Gastroesophageal sphincter (tissue), 4 donors: ENCODE data around the gene WWTR1. TPM values are rescaled to one million over a fixed set of nuclear protein-coding genes. Genes with fewer than 3 reads are reported as not detected.

Source experiments
- ATAC-seq: fragments of 150-250 bp; one replicate; pipeline ENCODE4 v1.9.1; 2016; ENCODE audit warnings: mild to moderate bottlenecking, moderate library complexity
- H3K27ac ChIP-seq, 4 donors: fragments of 200-600 bp; sonication (generic) in 3 of 4; 1 replicate in 3 of 4; 2 replicates in 1 of 4; pipeline ENCODE4 v1.5.1; 2016 to 2019
- H3K27me3 ChIP-seq: fragments of 200-600 bp; sonication (generic); one replicate; pipeline ENCODE4 v1.5.1; 2019
- H3K36me3 ChIP-seq, 2 donors: fragments of 200-600 bp; sonication (generic); one replicate each; pipeline ENCODE4 v1.5.1; 2019; ENCODE audit warnings: control low read depth in 1 of 2
- H3K4me1 ChIP-seq, 3 donors: fragments of 200-600 bp; sonication (generic); 1 replicate in 2 of 3; 2 replicates in 1 of 3; pipeline ENCODE4 v1.5.1; 2016 to 2019; ENCODE audit warnings: control low read depth in 2 of 3
- H3K4me3 ChIP-seq, 2 donors: fragments of 200-600 bp; sonication (generic); one replicate each; pipeline ENCODE4 v1.5.1; 2019; ENCODE audit warnings: mild to moderate bottlenecking in 1 of 2, moderate library complexity in 1 of 2
- H3K9me3 ChIP-seq, 3 donors: fragments of 200-600 bp; sonication (generic); one replicate each; pipeline ENCODE4 v1.5.1; 2017 to 2019; ENCODE audit warnings: control low read depth in 2 of 3
- EP300 ChIP-seq: sonication (generic); formaldehyde crosslinking; IDR thresholded peaks from one replicate; pipeline ENCODE4 v1.6.1; 2017; ENCODE audit warnings: antibody characterized with exemption, mild to moderate bottlenecking
- POLR2A ChIP-seq, 2 donors: fragments of 450-650 bp; IDR thresholded peaks; one replicate each; pipeline ENCODE4 v1.6.1; 2017; ENCODE audit warnings: antibody characterized with exemption in 2 of 2, mild to moderate bottlenecking in 2 of 2, moderate library complexity in 1 of 2
- POLR2AphosphoS5 ChIP-seq: sonication (generic); formaldehyde crosslinking; IDR thresholded peaks from one replicate; pipeline ENCODE4 v1.6.1; 2017; ENCODE audit warnings: antibody characterized with exemption
- WGBS, 2 donors: methylation state at CpG; one replicate each; pipeline ENCODE4 v1.1.5; 2018; ENCODE audit warnings: low coverage in 1 of 2; 5-methylcytosine and 5-hydroxymethylcytosine counted together
- total RNA-seq, 4 donors: library from RNA; depleted of rRNA; stranded (reverse); fragments of >200 nt; gene quantifications; one replicate each; pipeline ENCODE4 v1.1.0, GENCODE V29; 2016
- TF ChIP-seq, protein P1 (sequence below), 4 experiments: fragments of 200-600 bp in 2 of 4; fragments of 450-650 bp in 2 of 4; sonication (generic) in 1 of 4; IDR thresholded peaks; one replicate each; pipeline ENCODE4 v1.5.1; 2017 to 2019; ENCODE audit warnings: antibody characterized with exemption in 4 of 4, mild to moderate bottlenecking in 2 of 4, moderate library complexity in 2 of 4

The WWTR1 gene
- total RNA-seq, 4 donors from 2014 or later, result 239 to 482 (median 321) TPM

DNA sequence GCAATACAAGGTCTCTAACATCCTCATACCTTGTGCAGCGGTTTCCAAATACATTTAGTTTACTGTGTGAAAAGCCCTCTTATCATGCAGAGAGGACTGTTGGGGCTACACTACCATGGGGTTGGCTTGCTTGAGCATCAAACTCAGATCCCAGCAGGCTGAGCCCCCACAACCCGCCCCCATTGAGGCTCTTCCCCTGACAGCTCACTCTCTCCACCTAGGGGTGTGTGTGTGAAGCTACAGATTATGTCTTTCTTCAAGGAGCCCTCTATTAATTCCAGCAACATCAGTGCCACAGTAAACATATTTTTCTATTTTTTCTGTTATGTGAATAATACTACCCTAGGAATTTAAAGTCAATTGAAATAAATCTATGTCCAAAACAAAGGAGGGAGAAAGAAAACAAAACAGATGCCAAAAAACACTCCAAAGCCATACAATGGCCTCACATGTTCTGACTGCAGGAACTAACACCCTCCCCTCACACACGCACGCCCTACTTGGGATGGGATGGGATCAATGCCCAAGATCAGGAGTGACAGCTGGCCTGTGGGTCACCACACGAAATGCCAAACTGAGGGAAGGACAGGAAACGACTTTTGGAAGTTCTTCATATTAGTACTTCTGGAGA lies 168.7 kb downstream of the WWTR1 start:
- ATAC-seq, result no peak
- H3K36me3 ChIP-seq, result no peaks in the 10 kb centered on the region
- H3K9me3 ChIP-seq, result no peaks in the 10 kb centered on the region
- no peaks in the 10 kb centered on the region for H3K27me3 ChIP-seq
- H3K4me1 ChIP-seq, result peaks cover 0 to 13% (median 0%) of the 10 kb centered on the region in 3 donors
- no peak overlapping the region for H3K4me3 ChIP-seq
- H3K27ac ChIP-seq, result no peak overlapping the region
- TF ChIP-seq POLR2AphosphoS5 (no peak), POLR2A (IDR thresholded peaks at IDR 0.05) (no peak), EP300 (no peak)
- TF ChIP-seq, protein P1, sequence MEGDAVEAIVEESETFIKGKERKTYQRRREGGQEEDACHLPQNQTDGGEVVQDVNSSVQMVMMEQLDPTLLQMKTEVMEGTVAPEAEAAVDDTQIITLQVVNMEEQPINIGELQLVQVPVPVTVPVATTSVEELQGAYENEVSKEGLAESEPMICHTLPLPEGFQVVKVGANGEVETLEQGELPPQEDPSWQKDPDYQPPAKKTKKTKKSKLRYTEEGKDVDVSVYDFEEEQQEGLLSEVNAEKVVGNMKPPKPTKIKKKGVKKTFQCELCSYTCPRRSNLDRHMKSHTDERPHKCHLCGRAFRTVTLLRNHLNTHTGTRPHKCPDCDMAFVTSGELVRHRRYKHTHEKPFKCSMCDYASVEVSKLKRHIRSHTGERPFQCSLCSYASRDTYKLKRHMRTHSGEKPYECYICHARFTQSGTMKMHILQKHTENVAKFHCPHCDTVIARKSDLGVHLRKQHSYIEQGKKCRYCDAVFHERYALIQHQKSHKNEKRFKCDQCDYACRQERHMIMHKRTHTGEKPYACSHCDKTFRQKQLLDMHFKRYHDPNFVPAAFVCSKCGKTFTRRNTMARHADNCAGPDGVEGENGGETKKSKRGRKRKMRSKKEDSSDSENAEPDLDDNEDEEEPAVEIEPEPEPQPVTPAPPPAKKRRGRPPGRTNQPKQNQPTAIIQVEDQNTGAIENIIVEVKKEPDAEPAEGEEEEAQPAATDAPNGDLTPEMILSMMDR (IDR thresholded peaks at IDR 0.05), result no peak
- 58 to 74% methylated on average over 4 to 5 of the region's 6 CpGs for WGBS, 2 donors

DNA sequence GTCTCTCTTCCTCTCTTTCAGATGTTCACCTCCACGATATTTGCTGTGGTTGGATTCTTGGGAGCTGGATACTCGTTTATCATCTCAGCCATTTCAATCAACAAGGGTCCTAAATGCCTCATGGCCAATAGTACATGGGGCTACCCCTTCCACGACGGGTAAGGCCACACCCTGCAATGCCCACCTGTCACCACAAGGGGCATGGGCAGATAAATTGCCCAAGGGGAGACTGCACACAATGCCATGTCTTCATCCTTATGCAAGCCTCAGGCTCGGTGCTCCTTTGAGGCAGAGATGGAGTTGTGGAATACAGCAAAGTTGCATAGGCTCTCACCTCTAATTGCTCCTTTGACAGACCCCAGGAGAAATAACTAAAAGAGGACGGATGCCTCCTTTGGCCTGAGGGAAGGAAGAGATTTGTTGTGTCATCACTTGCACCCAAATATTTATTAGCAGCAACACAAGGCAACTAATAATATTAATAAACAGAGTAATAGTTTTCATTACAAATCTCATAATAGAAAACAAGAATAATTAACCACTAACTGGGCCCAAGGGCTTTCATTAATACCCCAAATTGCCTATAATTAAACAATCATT lies 170.1 kb downstream of the WWTR1 start:
- no peak for ATAC-seq
- Histone ChIP-seq H3K9me3 (no peaks in the 10 kb centered on the region), H3K27ac (no peak overlapping the region), H3K4me3 (no peak overlapping the region), H3K27me3 (no peaks in the 10 kb centered on the region), H3K36me3 (no peaks in the 10 kb centered on the region), H3K4me1 (peaks cover 0 to 8% (median 0%) of the 10 kb centered on the region in 3 donors)
- WGBS, 2 donors, result 59 to 72% methylated on average over 3 of the region's 6 CpGs
- TF ChIP-seq, protein P1 (IDR thresholded peaks at IDR 0.05), result peak in 2 of 4 experiments; percentile 7 to 20
- TF ChIP-seq POLR2A (IDR thresholded peaks at IDR 0.05) (no peak), EP300 (no peak), POLR2AphosphoS5 (no peak)

DNA sequence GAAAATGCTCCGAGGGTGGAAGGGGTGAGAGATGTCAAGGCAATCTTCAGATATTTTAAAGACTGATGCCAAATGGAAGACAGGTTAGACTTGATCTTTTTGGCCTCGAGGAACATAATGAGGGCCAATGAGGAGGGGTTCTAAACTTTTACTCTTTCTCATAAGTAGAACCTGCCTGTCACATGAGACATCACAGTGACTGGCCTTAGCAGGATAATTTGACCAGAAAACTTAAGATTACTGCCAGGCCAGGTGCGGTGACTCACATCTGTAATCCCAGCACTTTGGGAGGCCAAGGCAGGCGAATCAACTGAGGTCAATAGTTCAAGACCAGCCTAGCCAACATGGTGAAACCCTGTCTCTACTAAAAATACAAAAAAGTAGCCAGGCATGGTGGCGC lies 171.1 kb downstream of the WWTR1 start:
- no peak for ATAC-seq
- no peaks in the 10 kb centered on the region for H3K9me3 ChIP-seq
- no peaks in the 10 kb centered on the region for H3K27me3 ChIP-seq
- peaks cover 0 to 8% (median 0%) of the 10 kb centered on the region in 3 donors for H3K4me1 ChIP-seq
- 75 to 78% methylated on average over 3 of the region's 5 CpGs for WGBS, 2 donors
- H3K4me3 ChIP-seq, result no peak overlapping the region
- H3K36me3 ChIP-seq, result no peaks in the 10 kb centered on the region
- TF ChIP-seq, protein P1 (IDR thresholded peaks at IDR 0.05), result no peak
- TF ChIP-seq EP300, result no peak
- TF ChIP-seq POLR2AphosphoS5, result no peak
- TF ChIP-seq POLR2A (IDR thresholded peaks at IDR 0.05), result no peak
- H3K27ac ChIP-seq, result no peak overlapping the region

DNA sequence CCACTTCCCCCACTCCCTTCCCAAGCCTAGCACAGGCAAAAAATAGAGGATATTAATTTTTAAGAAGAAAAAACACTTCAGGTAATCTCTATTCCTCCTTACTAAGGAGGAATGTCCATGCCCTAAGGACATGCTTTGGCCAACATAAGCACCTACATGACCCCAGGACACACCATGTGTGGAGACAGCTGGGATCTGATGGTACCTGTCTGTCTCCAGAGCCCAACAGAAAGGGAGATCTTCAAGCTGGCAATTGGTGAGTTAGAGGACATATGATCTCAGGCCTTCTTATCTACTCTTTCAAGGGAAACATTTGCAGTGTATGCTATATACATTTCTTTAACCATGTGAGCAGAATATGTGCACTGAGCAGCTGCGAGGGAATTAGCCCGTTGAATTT lies 176.3 kb downstream of the WWTR1 start:
- Histone ChIP-seq H3K27me3 (no peaks in the 10 kb centered on the region), H3K9me3 (no peaks in the 10 kb centered on the region), H3K27ac (no peak overlapping the region), H3K4me1 (peaks cover 0 to 22% (median 0%) of the 10 kb centered on the region in 3 donors), H3K36me3 (no peaks in the 10 kb centered on the region), H3K4me3 (no peak overlapping the region)
- no peak for ATAC-seq
- TF ChIP-seq POLR2AphosphoS5 (no peak), EP300 (no peak), POLR2A (IDR thresholded peaks at IDR 0.05) (no peak)
- TF ChIP-seq, protein P1 (IDR thresholded peaks at IDR 0.05), result no peak
- WGBS, 2 donors, result 61 to 64% methylated on average over 2 of the region's 2 CpGs

DNA sequence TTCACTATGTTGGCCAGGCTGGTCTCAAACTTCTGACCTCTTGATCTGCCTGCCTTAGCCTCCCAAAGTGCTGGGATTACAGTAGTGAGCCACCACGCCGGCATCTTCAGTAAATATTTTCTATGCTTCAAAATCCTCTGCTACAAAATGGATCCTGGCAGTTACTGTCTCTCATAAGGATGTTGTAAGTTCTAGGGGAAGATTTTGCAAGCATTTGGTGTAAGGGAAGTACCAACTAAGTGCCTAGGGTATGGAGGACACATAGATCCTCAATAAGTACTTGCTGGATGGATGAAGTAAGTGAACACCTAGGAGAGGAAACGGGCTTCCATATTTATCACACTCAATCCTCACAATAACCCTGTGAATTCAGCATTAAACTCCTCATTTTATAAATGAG lies 176.8 kb downstream of the WWTR1 start:
- no peak for ATAC-seq
- Histone ChIP-seq H3K27ac (no peak overlapping the region), H3K4me1 (peaks cover 0 to 22% (median 0%) of the 10 kb centered on the region in 3 donors), H3K9me3 (no peaks in the 10 kb centered on the region), H3K36me3 (no peaks in the 10 kb centered on the region), H3K27me3 (no peaks in the 10 kb centered on the region), H3K4me3 (no peak overlapping the region)
- TF ChIP-seq POLR2A (IDR thresholded peaks at IDR 0.05) (no peak), EP300 (no peak), POLR2AphosphoS5 (no peak)
- TF ChIP-seq, protein P1 (IDR thresholded peaks at IDR 0.05), result no peak
- WGBS, 2 donors, result 75 to 85% methylated on average over 1 to 3 of the region's 3 CpGs
